HG03460 (cell line): ENCODE data around the gene SLCO3A1.

ENCODE experiments used
- ATAC-seq: cut with Tn5 transposase; IDR thresholded peaks from one replicate; pipeline ENCODE4 v1.9.1; 2021; ENCODE audit not compliant: unreplicated experiment

The SLCO3A1 gene

GRCh38 chr15:91936927-91937326, 83.4 kb downstream of the SLCO3A1 start:
- ATAC-seq: no peak

- no peak for ATAC-seq
These were observed 84.6 kb downstream of the SLCO3A1 start for GRCh38 chr15:91938136-91938535.

GRCh38 chr15:91939403-91939831, 85.9 kb downstream of the SLCO3A1 start:
- ATAC-seq: no peak

GRCh38 chr15:91940496-91941381, 87.2 kb downstream of the SLCO3A1 start:
- ATAC-seq: no peak

- no peak for ATAC-seq
These were observed 88.6 kb downstream of the SLCO3A1 start for GRCh38 chr15:91941871-91942658.

GRCh38 chr15:91942720-91943394, 89.3 kb downstream of the SLCO3A1 start:
- no peak for ATAC-seq

- ATAC-seq: no peak
These were observed 90.8 kb downstream of the SLCO3A1 start for GRCh38 chr15:91944331-91944730.

GRCh38 chr15:91945385-91945784, 91.9 kb downstream of the SLCO3A1 start:
- ATAC-seq: no peak

GRCh38 chr15:91946075-91946474, 92.6 kb downstream of the SLCO3A1 start:
- ATAC-seq: no peak

GRCh38 chr15:91946581-91947292, 93.2 kb downstream of the SLCO3A1 start:
- no peak for ATAC-seq

- no peak for ATAC-seq
These were observed 93.8 kb downstream of the SLCO3A1 start for GRCh38 chr15:91947293-91947679.

GRCh38 chr15:91947683-91948608, 94.4 kb downstream of the SLCO3A1 start:
- no peak for ATAC-seq

- ATAC-seq: no peak
These were observed 95.9 kb downstream of the SLCO3A1 start for GRCh38 chr15:91949361-91949760.

GRCh38 chr15:91950054-91950453, 96.5 kb downstream of the SLCO3A1 start:
- no peak for ATAC-seq

- no peak for ATAC-seq
These were observed 97.3 kb downstream of the SLCO3A1 start for GRCh38 chr15:91950631-91951329.

- no peak for ATAC-seq
These were observed 98.7 kb downstream of the SLCO3A1 start for GRCh38 chr15:91952216-91952615.

GRCh38 chr15:91953432-91953831, 99.9 kb downstream of the SLCO3A1 start:
- ATAC-seq: no peak

- no peak for ATAC-seq
These were observed 100.8 kb downstream of the SLCO3A1 start for GRCh38 chr15:91954292-91954691.
